CD4-positive, alpha-beta T cell treated with Interleukin-2 at 100 ng/mL for 4 hours (primary cell): ENCODE data around the gene MS4A18.
"Not testable (repeated sequence)": the region's sequence is repeated elsewhere in the genome, so short reads cannot be mapped to it uniquely, and the experiment has no call there.

Experiments
- DNase-seq: peaks from one replicate; pipeline ENCODE4 v3.0.0-alpha.2; 2020; ENCODE audit warnings: low spot score

MS4A18 gene

GRCh38 chr11:60739114-60739513 lies 14.6 kb downstream of the MS4A18 start:
- DNase-seq, result no peak

GRCh38 chr11:60740573-60740972 lies 16.1 kb downstream of the MS4A18 start:
- no peak for DNase-seq

GRCh38 chr11:60741421-60741820 lies 16.9 kb downstream of the MS4A18 start:
- DNase-seq, result no peak

- no peak for DNase-seq
Observed at GRCh38 chr11:60743058-60743457, 18.5 kb downstream of the MS4A18 start.

- DNase-seq, result no peak
Observed at GRCh38 chr11:60744114-60744513, 19.6 kb downstream of the MS4A18 start.

DNA sequence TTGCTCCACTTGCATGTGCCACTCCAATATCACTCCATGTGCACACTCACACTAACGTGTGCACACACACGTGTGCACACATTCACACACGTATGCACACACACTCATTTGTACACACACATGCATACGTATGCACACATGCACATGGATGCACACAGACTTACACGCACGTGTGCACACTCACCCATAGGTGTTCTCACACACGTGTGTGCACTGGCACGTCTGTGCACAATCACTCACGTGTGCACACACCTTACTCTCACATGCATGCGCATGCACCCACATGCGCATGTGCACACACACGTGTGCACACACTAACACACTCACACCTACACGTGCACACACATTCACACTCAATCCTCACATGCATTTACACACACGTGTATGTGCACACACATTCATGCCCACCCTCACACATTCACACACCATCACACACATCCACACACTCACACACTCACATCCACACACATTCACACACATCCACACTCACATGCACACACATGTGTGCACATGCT lies 22.9 kb downstream of the MS4A18 start:
- no peak for DNase-seq

GRCh38 chr11:60748225-60748624 lies 23.7 kb downstream of the MS4A18 start:
- DNase-seq, result no peak

DNA sequence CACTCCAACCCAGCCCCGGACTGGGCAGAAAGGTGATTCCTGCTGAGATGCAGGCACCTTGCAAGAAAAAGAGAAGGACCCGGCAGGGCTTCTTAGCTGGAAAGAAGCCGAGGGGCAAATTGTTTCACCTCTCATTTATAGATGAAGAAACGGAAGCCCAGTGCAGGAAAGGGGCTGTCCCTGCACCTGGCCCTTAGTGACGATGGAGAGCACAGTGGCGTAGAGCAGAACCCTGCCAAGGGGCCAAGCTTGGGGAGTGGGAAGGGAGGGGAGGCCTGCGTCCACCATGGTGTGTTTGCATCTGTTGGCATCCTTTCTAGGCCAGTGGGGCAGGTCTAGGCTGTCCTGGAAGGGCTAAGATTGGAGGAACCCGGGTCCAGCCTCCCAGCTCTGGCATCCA lies 24.3 kb downstream of the MS4A18 start:
- DNase-seq, result no peak

- DNase-seq, result no peak
Observed at GRCh38 chr11:60750911-60751310, 26.4 kb downstream of the MS4A18 start.

- no peak for DNase-seq
Observed at GRCh38 chr11:60753309-60753708, 28.8 kb downstream of the MS4A18 start.

GRCh38 chr11:60754887-60755286 lies 30.4 kb downstream of the MS4A18 start:
- no peak for DNase-seq

DNA sequence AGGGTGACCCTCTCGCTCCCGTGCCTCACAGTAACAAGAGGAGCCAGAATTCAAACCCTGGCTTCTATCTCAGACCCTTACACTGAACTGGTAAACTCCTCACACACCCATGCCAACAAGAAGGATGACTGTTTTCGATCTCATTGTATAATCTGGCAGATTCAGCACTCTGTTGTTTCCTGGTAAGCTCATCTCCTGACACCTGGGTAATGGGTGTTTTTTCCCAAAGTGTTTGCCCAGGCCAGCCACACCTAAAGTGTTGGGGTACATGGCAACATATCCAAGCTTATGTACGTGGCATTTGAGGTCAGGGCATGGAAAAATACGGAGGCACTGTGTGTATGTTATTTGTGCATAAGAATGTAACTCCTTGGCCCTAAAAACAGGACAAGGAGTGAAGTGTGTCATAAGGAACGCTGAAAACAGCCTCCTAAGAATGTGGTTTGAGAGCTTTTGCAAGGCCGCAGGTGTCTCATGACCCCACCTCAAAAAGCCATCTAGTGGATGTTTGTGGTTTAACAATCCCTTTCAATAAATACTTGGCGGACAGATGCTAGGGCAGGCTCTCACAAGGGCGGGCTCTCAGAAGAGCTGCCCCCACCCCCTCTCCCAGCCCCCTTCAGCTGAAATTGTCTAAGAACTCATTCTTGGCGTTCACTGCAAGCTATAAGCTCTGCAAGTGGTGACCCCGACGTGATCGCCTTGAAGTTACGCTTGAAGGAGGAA lies 31.9 kb downstream of the MS4A18 start, which contains the start of gene MS4A15:
MS4A15 (plus strand) TSS at position 561 of the 726 bp plus-strand sequence. CDS start 6,867 bp downstream, outside the sequence.
- DNase-seq, result no peak

GRCh38 chr11:60757231-60757800 lies 32.8 kb downstream of the MS4A18 start:
- DNase-seq, result no peak

GRCh38 chr11:60758671-60759070 lies 34.2 kb downstream of the MS4A18 start:
- not testable (repeated sequence) for DNase-seq

GRCh38 chr11:60759438-60760225 lies 35.1 kb downstream of the MS4A18 start:
- DNase-seq, result not testable (repeated sequence)

- no peak for DNase-seq
Observed at GRCh38 chr11:60761436-60762190, 37.1 kb downstream of the MS4A18 start.

GRCh38 chr11:60762851-60763691 lies 38.6 kb downstream of the MS4A18 start:
- no peak for DNase-seq

GRCh38 chr11:60763692-60764369 lies 39.3 kb downstream of the MS4A18 start:
- DNase-seq, result no peak

GRCh38 chr11:60764879-60765278 lies 40.4 kb downstream of the MS4A18 start:
- DNase-seq, result no peak

- DNase-seq, result no peak
Observed at GRCh38 chr11:60765355-60765754, 40.8 kb downstream of the MS4A18 start.
